Central memory CD8-positive, alpha-beta T cell (primary cell): Measurements from ENCODE around the gene NAV2.
A peak's percentile ranks its signal among the peaks of the same experiment; 100 is the strongest.

Experiments used
- ATAC-seq: fragments of 150-1000 bp; cut with Tn5 transposase; replicated peaks from 2 replicates; pipeline ENCODE4 v1.10.0; 2022; ENCODE audit warnings: mild to moderate bottlenecking, moderate FRiP score, moderate number of reproducible peaks; ENCODE audit not compliant: poor library complexity, severe bottlenecking; ENCODE audit errors: extremely low read depth
- DNase-seq, 2 donors: peaks; one replicate each; pipeline ENCODE4 v3.0.0; 2021; ENCODE audit warnings: low spot score in 2 of 2
- H3K27ac Mint-ChIP-seq: one replicate; pipeline ENCODE4 v1.8.0; 2022; ENCODE audit warnings: low read depth, mild to moderate bottlenecking, moderate library complexity, mixed read lengths
- H3K27me3 Mint-ChIP-seq: one replicate; pipeline ENCODE4 v1.8.0; 2022; ENCODE audit warnings: mixed read lengths
- H3K36me3 Mint-ChIP-seq: one replicate; pipeline ENCODE4 v1.8.0; 2022; ENCODE audit warnings: mild to moderate bottlenecking, moderate library complexity, mixed read lengths; ENCODE audit not compliant: insufficient read depth
- H3K4me1 Mint-ChIP-seq: one replicate; pipeline ENCODE4 v1.8.0; 2022; ENCODE audit warnings: mixed read lengths
- H3K4me3 Mint-ChIP-seq: one replicate; pipeline ENCODE4 v1.8.0; 2022; ENCODE audit warnings: mild to moderate bottlenecking, moderate library complexity, mixed read lengths
- H3K9me3 Mint-ChIP-seq: one replicate; pipeline ENCODE4 v1.8.0; 2022; ENCODE audit warnings: mixed read lengths

NAV2 gene

DNA sequence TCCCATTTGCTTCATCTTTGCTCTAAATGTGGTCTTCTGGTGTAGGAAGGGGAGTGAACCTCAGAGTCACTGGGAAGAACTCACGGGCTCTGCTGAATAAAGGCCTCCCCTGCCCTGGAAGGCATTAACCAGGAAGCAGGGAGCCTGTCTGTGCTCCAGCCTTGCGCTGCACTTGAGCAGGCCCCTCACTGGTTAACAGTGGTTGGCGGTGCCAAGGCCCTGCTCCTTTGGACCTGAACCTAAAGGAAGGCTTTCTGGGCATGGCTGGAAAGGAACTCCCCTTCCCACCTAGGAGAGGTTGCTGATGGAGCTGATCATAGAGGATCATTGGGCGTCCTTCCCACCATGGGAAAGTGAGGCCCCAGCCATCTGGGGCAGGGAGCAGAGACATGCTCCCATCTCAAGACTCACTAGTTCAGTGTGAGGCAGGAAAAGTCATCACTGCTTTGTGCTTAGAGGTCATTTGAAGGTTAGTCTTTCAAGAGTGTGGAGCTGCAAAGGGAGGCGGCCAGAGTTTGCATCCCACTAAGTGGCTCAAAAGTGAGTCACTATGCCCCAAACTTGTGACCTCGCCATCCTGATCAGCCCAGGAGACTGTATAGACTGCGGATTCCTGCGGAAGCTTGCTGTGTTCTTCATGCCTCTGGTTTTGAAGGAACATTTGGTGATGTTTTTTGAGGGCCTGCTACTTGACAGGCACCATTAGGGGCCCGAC lies 397.3 kb downstream of the NAV2 start:
- H3K9me3 Mint-ChIP-seq: no peaks in the 10 kb centered on the region
- no peak overlapping the region for H3K27ac Mint-ChIP-seq
- H3K36me3 Mint-ChIP-seq: no peaks in the 10 kb centered on the region
- ATAC-seq (no peak), DNase-seq (no peak)
- no peak overlapping the region for H3K4me3 Mint-ChIP-seq
- H3K27me3 Mint-ChIP-seq: peaks cover 6% of the 10 kb centered on the region
- no peaks in the 10 kb centered on the region for H3K4me1 Mint-ChIP-seq

DNA sequence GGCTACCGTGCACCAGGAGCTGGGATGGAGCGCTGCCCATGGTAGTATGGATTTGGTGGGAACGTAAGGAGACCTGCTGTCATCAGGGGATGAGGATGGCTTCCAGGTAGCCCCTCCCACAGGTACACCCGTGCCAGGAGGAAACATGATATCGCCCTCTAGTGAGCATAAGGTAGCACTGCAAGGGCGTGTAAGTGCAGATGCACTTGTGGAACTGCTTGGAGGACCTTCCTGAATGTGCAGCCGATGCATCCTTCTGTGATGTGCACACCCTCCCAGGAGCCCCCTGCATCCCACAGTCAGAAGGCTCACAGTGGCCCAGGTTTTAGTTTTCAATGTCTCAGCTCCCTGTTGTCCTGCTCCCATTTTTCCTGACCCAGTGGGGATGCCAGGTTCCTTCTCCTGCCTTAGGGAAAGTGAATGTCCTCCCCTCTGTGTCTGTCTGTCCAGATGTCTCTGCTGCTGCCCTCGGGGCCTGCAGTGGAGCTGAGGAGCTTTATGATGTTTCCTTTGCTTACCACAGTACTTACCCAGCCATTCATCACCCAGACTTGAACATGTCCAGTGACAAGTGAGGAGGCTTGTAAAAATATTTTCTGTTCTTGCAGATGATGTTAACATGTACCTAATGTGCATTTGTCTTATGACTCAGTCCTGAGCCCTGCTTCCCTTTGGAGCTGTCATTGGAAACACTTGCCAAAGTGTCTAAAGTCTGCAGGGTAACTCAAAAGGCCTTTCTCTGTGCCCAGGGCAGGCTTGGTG lies 398.5 kb downstream of the NAV2 start:
- Mint-ChIP-seq H3K9me3 (no peaks in the 10 kb centered on the region), H3K27me3 (peaks cover 6% of the 10 kb centered on the region), H3K36me3 (no peaks in the 10 kb centered on the region), H3K27ac (no peak overlapping the region), H3K4me3 (no peak overlapping the region), H3K4me1 (no peaks in the 10 kb centered on the region)
- peak; percentile 52 for ATAC-seq
- DNase-seq: peak in 1 of 2 donors; percentile 21

DNA sequence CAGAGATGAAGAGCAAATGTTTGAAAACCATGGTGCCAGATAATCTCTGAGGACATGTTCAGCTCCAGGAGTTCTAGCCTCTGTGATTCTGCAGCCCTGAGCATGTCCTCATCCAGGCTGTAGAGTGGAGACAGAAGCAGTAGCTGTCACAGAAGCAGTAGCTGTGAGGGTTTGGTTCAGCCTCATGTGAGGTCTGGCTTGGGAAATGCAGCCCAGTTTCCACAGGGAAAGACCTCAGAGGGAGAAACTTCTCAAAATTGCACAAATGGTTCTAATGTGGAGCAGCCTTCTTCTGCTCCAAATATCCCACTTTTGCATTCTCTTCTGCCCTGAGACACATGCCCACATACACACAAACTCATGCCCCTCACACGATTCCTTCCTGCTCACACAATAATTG lies 399.2 kb downstream of the NAV2 start:
- H3K36me3 Mint-ChIP-seq: no peaks in the 10 kb centered on the region
- H3K4me3 Mint-ChIP-seq: no peak overlapping the region
- DNase-seq: no peak
- H3K27ac Mint-ChIP-seq: no peak overlapping the region
- no peaks in the 10 kb centered on the region for H3K9me3 Mint-ChIP-seq
- no peaks in the 10 kb centered on the region for H3K4me1 Mint-ChIP-seq
- no peak for ATAC-seq
- peaks cover 6% of the 10 kb centered on the region for H3K27me3 Mint-ChIP-seq

DNA sequence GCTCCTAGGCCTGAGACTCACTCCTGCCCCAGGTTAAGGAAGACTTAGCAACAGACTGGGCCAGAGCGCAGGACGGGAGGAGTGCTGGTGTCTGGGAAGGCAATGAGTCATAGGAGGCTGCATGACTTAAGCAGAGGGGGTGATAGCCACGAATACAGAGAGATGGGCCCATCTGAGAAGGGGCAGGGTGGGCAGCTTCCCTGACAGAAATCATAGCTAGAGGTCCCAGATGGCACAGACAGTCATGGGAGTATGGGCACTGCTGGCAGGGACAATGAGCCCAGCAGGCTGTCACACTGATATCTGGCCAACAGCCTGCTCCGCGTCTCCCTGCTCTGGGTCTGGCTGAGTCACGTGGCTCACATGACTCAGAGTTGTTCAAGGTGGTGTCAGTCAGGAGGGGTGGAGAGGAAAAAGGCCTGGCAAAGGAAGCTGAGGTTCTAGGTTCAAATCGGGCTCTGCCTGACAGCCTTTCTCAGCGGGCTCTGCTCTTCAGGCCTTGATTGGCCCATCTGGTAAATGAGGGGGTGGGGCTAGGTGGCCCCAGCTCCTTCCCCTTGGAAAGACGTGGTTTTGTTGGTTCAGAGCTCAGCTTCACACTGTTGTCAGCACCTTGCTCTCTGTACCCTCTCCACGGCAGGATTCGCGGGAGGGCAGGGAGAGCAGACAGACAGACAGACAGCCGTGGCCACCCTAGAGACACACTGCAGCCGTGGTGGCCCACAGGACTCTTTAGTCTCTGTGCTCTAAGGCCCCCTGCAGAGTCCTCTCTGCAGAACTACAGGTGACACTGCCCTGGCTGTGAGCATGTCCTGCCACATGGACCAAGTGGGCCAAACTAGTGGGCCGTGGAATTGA lies 399.9 kb downstream of the NAV2 start:
- H3K27me3 Mint-ChIP-seq: peaks cover 5% of the 10 kb centered on the region
- H3K27ac Mint-ChIP-seq: no peak overlapping the region
- no peaks in the 10 kb centered on the region for H3K36me3 Mint-ChIP-seq
- no peak for DNase-seq
- ATAC-seq: no peak
- no peak overlapping the region for H3K4me3 Mint-ChIP-seq
- H3K9me3 Mint-ChIP-seq: no peaks in the 10 kb centered on the region
- no peaks in the 10 kb centered on the region for H3K4me1 Mint-ChIP-seq

DNA sequence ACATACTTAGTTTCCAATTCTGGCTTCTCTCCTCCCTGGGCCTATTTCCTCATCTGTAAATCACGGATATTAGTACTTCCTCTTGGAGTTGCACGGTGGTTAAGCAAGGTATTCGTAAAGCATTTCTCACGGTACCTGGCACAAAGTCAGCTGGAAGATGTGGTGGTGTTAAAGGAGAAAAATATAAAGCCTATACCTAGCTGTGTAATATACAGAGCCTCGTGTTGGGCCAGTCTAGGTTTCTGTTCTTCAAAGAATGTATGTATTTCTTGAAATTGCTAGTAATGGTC lies 400.5 kb downstream of the NAV2 start:
- ATAC-seq: no peak
- DNase-seq: no peak
- no peaks in the 10 kb centered on the region for H3K9me3 Mint-ChIP-seq
- H3K27me3 Mint-ChIP-seq: no peaks in the 10 kb centered on the region
- no peaks in the 10 kb centered on the region for H3K36me3 Mint-ChIP-seq
- no peaks in the 10 kb centered on the region for H3K4me1 Mint-ChIP-seq
- no peak overlapping the region for H3K4me3 Mint-ChIP-seq
- H3K27ac Mint-ChIP-seq: no peak overlapping the region

DNA sequence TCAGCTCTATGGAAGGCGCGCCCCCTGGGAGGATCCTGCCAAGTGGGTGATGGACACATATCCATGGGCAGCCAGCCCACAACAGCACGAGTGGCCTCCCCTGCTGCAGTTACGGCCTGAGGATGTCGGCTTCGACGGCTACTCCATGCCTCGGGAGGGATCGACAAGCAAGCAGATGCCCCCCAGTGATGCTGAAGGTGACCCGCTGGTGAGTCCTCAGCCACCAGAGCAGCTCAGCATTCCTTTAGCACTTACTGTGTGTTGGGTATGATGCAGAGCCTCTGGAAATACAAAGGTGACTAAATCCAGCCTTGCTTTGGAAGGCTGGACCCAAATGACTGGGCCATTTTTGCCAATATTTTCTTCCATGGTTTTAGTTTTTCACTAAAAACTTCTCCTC lies 402.0 kb downstream of the NAV2 start:
- H3K27me3 Mint-ChIP-seq: peaks cover 9% of the 10 kb centered on the region
- ATAC-seq (no peak), DNase-seq (no peak)
- no peaks in the 10 kb centered on the region for H3K36me3 Mint-ChIP-seq
- H3K4me1 Mint-ChIP-seq: no peaks in the 10 kb centered on the region
- no peak overlapping the region for H3K4me3 Mint-ChIP-seq
- H3K27ac Mint-ChIP-seq: no peak overlapping the region
- no peaks in the 10 kb centered on the region for H3K9me3 Mint-ChIP-seq

DNA sequence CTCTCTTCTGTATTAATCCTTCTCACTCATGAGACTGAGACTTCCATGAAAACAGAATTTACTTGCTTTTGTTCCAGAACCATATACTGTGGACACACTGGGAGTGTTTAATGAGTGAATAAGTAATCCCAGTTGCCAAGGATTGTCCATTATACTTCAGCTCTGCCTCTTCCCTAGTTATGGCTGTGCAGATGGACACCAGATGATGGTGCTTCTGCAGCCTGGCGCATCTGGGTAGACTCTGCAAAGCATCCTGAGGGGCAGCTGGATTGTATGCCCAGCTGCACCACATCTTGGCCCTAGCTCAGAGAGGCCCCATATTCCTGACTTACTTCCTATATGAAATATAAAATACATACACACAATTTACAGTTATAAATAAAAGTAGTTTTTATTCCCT lies 404.2 kb downstream of the NAV2 start:
- Mint-ChIP-seq H3K27ac (no peak overlapping the region), H3K4me3 (no peak overlapping the region)

DNA sequence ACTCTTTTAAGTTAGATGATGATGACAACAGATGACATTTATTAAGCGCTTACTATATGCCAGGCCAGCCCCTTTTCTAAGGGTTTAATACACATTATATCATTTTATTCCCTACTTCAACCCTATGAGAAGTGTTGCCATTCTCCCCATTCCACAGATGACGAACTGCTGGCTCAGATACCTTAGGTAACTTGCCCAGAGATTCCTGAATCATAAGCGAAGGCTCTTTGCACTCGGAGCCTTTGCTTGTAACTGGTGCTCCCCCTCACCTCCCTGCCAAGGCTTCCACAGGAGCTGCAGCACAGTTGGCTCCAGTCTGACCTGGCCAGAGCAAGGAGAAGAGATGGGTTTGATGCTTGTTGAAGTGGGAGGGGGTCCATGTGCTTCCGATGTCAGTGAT lies 404.7 kb downstream of the NAV2 start:
- DNase-seq (no peak), ATAC-seq (no peak)
- Mint-ChIP-seq H3K9me3 (no peaks in the 10 kb centered on the region), H3K27ac (no peak overlapping the region), H3K36me3 (peaks cover 1% of the 10 kb centered on the region), H3K4me1 (no peaks in the 10 kb centered on the region), H3K27me3 (peaks cover 32% of the 10 kb centered on the region), H3K4me3 (no peak overlapping the region)

More for the DNA sequence above, 404.2 kb downstream of the NAV2 start:
- ATAC-seq (no peak), DNase-seq (no peak)
- Mint-ChIP-seq H3K9me3 (no peaks in the 10 kb centered on the region), H3K36me3 (peaks cover 1% of the 10 kb centered on the region), H3K27me3 (peaks cover 27% of the 10 kb centered on the region), H3K4me1 (no peaks in the 10 kb centered on the region)

DNA sequence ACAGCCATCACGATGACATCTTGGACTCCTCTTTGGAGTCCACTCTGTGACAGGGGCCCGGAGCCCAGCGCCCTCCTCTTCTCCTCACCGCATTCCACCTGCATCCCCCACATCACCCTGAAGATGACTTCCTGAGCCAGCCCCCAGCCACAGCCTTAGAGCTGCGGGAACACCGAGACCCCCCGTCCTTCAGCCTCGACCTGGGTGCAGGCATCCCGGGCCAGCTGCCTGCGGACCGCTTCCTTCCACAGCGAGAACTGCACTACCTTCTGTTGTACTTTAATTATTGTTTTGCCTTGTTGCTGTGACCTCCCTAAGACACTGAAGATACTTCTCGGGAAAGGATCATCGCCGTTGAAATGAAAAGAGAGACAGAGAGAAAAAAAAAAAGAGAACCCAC lies 405.6 kb downstream of the NAV2 start:
- H3K27me3 Mint-ChIP-seq: peaks cover 32% of the 10 kb centered on the region
- H3K9me3 Mint-ChIP-seq: no peaks in the 10 kb centered on the region
- H3K36me3 Mint-ChIP-seq: peaks cover 1% of the 10 kb centered on the region
- H3K27ac Mint-ChIP-seq: no peak overlapping the region
- H3K4me3 Mint-ChIP-seq: no peak overlapping the region
- DNase-seq (no peak), ATAC-seq (no peak)
- no peaks in the 10 kb centered on the region for H3K4me1 Mint-ChIP-seq

DNA sequence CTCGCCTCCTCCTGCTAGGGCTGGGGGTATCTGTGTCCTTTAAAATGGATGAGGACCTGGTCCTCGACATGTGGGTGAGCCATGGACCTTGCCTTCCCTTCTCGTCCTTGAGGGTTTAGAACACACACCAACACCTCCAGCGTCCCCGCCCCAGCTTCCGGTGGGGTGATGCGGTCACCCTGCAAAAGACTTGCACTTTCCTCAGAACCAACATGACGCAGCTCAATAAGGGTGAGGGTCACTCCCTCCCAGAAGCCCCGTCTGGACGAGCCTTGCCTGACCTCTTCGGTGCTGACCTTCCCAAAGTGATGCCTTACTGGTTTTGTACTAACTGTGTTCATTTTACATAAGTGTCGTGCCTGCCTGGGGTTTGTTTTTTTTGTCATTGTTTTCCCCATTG lies 406.7 kb downstream of the NAV2 start:
- H3K9me3 Mint-ChIP-seq: no peaks in the 10 kb centered on the region
- no peak for ATAC-seq
- H3K4me1 Mint-ChIP-seq: no peaks in the 10 kb centered on the region
- peaks cover 32% of the 10 kb centered on the region for H3K27me3 Mint-ChIP-seq
- no peak overlapping the region for H3K27ac Mint-ChIP-seq
- no peak for DNase-seq
- no peak overlapping the region for H3K4me3 Mint-ChIP-seq
- H3K36me3 Mint-ChIP-seq: peaks cover 1% of the 10 kb centered on the region

DNA sequence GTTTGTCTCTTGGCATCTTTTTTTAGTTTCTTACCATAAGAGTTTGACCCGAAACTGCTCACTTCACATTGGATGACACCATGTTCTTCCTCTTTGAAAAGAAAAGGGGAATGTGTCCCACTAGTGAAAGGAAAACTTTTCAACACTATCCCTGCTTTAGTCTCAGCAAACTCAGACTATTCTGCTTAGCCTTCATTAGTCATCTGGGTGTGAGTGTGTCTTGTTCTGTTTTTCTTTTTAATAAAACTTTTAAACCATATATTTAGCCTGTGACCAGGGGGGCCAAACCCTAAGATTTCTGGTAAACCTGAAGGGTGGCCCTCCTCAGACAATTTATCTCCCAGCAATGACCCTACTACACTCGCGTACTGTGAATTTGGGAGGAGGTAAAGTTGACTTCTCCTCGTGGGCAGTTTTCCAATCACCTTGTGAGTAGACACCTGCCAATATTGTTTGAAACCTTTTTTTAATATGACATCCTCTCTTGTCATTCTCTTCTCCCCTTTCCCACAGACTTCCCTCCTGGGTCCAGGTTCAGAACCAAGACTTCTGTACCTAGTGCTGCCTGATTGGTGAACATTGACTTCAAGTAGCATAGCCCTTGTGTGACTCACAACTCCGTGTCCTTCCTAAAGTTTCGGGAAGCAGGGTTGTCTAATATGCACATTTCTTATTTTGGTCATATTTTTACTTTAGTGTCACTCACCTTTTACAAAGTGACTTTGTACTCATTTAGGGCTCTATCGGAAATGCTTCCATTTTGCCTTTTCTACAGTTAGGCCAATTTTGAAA lies 407.7 kb downstream of the NAV2 start:
- H3K27me3 Mint-ChIP-seq: peaks cover 32% of the 10 kb centered on the region
- no peak overlapping the region for H3K27ac Mint-ChIP-seq
- ATAC-seq: no peak
- H3K4me3 Mint-ChIP-seq: no peak overlapping the region
- H3K36me3 Mint-ChIP-seq: peaks cover 1% of the 10 kb centered on the region
- H3K4me1 Mint-ChIP-seq: no peaks in the 10 kb centered on the region
- no peaks in the 10 kb centered on the region for H3K9me3 Mint-ChIP-seq
- no peak for DNase-seq

DNA sequence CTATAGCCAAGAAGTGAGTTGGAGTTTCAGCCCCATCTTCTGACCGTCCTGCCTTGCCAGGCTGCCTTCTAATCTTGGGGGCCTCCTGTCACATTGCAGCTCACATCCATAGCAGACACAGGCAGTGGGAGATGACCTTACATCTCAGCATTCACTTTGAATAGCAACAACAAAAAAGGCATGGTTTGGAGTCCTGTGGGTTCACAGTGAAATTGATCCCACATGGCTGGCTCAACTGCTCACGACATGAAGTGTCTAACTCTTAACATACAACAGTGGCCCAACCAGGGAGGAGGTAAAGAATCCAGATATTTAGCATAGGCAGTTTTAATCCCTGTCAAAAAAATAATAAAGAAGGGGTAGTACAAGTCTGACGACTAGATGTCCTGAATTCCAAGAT lies 409.5 kb downstream of the NAV2 start:
- no peaks in the 10 kb centered on the region for H3K9me3 Mint-ChIP-seq
- peaks cover 1% of the 10 kb centered on the region for H3K36me3 Mint-ChIP-seq
- H3K27ac Mint-ChIP-seq: no peak overlapping the region
- DNase-seq: no peak
- ATAC-seq: no peak
- H3K27me3 Mint-ChIP-seq: peaks cover 32% of the 10 kb centered on the region
- no peaks in the 10 kb centered on the region for H3K4me1 Mint-ChIP-seq
- H3K4me3 Mint-ChIP-seq: no peak overlapping the region
